Stomach smooth muscle (tissue), 2 donors: ENCODE results near the gene MYH11.
A peak's percentile ranks its signal among the peaks of the same experiment; 100 is the strongest.

Experiments used
- H3K27ac ChIP-seq: one replicate; pipeline ENCODE4 v1.7.0; 2013; ENCODE audit warnings: mild to moderate bottlenecking, low read length, inconsistent platforms
- H3K27me3 ChIP-seq, 2 donors: one replicate each; pipeline ENCODE4 v1.7.0; 2013; ENCODE audit warnings: low read length in 2 of 2; ENCODE audit not compliant: insufficient read depth in 2 of 2, control insufficient read depth in 1 of 2
- H3K36me3 ChIP-seq, 2 donors: one replicate each; pipeline ENCODE4 v1.7.0; 2013; ENCODE audit warnings: low read length in 2 of 2; ENCODE audit not compliant: control insufficient read depth in 2 of 2, insufficient read depth in 2 of 2
- H3K4me1 ChIP-seq: one replicate; pipeline ENCODE4 v1.7.0; 2013; ENCODE audit warnings: low read length; ENCODE audit not compliant: control insufficient read depth, insufficient read depth
- H3K4me3 ChIP-seq, 2 donors: one replicate each; pipeline ENCODE4 v1.7.0; 2013; ENCODE audit warnings: low read length in 2 of 2
- H3K9ac ChIP-seq, 2 donors: one replicate each; pipeline ENCODE4 v1.7.0; 2013; ENCODE audit warnings: low read length in 2 of 2, mild to moderate bottlenecking in 1 of 2
- H3K9me3 ChIP-seq, 2 donors: one replicate each; pipeline ENCODE4 v1.7.0; 2013; ENCODE audit warnings: low read length in 2 of 2; ENCODE audit not compliant: control insufficient read depth in 2 of 2
- donor health status: healthy.
- donor health status: Pancreatic carcinoma.

Gene MYH11

GRCh38 chr16:15891508-15891907 lies 34.7 kb upstream of the MYH11 start:
- Histone ChIP-seq H3K27me3 (no peaks in the 10 kb centered on the region), H3K4me3 (no peak overlapping the region), H3K27ac (no peak overlapping the region), H3K9me3 (no peaks in the 10 kb centered on the region), H3K36me3 (no peaks in the 10 kb centered on the region), H3K4me1 (peaks cover 22% of the 10 kb centered on the region), H3K9ac (no peak overlapping the region)

- H3K9me3 ChIP-seq, result no peaks in the 10 kb centered on the region
- peak within 1 kb of the TSS; percentile 91 to 96 for H3K9ac ChIP-seq
- peak within 1 kb of the TSS; percentile 97 to 100 for H3K4me3 ChIP-seq
- no peaks in the 10 kb centered on the region for H3K27me3 ChIP-seq
- no peaks in the 10 kb centered on the region for H3K36me3 ChIP-seq
- H3K27ac ChIP-seq, result peak within 1 kb of the TSS; percentile 87
- H3K4me1 ChIP-seq, result peaks cover 28% of the 10 kb centered on the region
Observed at GRCh38 chr16:15888072-15888976, 31.5 kb upstream of the MYH11 start, which contains the start of gene CEP20. CEP20 (minus strand) TSS chr16:15888603; CDS start chr16:15888585, 18 bp downstream.

GRCh38 chr16:15887283-15887682 lies 30.5 kb upstream of the MYH11 start:
- no peak overlapping the region for H3K27ac ChIP-seq
- peak overlapping the region; percentile 97 to 100 for H3K4me3 ChIP-seq
- H3K9me3 ChIP-seq, result no peaks in the 10 kb centered on the region
- H3K4me1 ChIP-seq, result peaks cover 28% of the 10 kb centered on the region
- H3K9ac ChIP-seq, result peak overlapping the region in 1 of 2 donors; percentile 91
- no peaks in the 10 kb centered on the region for H3K27me3 ChIP-seq
- H3K36me3 ChIP-seq, result no peaks in the 10 kb centered on the region

GRCh38 chr16:15886078-15886477 lies 29.2 kb upstream of the MYH11 start:
- H3K36me3 ChIP-seq, result peaks cover 0 to 8% of the 10 kb centered on the region in 2 donors
- no peak overlapping the region for H3K9ac ChIP-seq
- H3K4me3 ChIP-seq, result no peak overlapping the region
- no peak overlapping the region for H3K27ac ChIP-seq
- H3K9me3 ChIP-seq, result no peaks in the 10 kb centered on the region
- H3K27me3 ChIP-seq, result no peaks in the 10 kb centered on the region
- peaks cover 28% of the 10 kb centered on the region for H3K4me1 ChIP-seq

GRCh38 chr16:15885560-15886001 lies 28.8 kb upstream of the MYH11 start:
- Histone ChIP-seq H3K36me3 (peaks cover 1 to 8% of the 10 kb centered on the region in 2 donors), H3K27me3 (no peaks in the 10 kb centered on the region), H3K9ac (no peak overlapping the region), H3K27ac (no peak overlapping the region), H3K4me1 (peaks cover 28% of the 10 kb centered on the region), H3K4me3 (no peak overlapping the region), H3K9me3 (no peaks in the 10 kb centered on the region)

GRCh38 chr16:15882563-15882962 lies 25.7 kb upstream of the MYH11 start:
- Histone ChIP-seq H3K9ac (no peak overlapping the region), H3K4me1 (peaks cover 12% of the 10 kb centered on the region), H3K36me3 (peaks cover 9 to 11% of the 10 kb centered on the region in 2 donors), H3K9me3 (no peaks in the 10 kb centered on the region), H3K27ac (no peak overlapping the region), H3K4me3 (no peak overlapping the region), H3K27me3 (no peaks in the 10 kb centered on the region)

- Histone ChIP-seq H3K27ac (no peak overlapping the region), H3K9me3 (no peaks in the 10 kb centered on the region), H3K4me1 (peaks cover 7% of the 10 kb centered on the region), H3K4me3 (no peak overlapping the region), H3K36me3 (peaks cover 9 to 11% of the 10 kb centered on the region in 2 donors), H3K9ac (no peak overlapping the region), H3K27me3 (no peaks in the 10 kb centered on the region)
Observed at GRCh38 chr16:15881794-15882379, 25.1 kb upstream of the MYH11 start.

- Histone ChIP-seq H3K4me3 (no peak overlapping the region), H3K36me3 (peaks cover 9 to 11% of the 10 kb centered on the region in 2 donors), H3K9me3 (no peaks in the 10 kb centered on the region), H3K27me3 (no peaks in the 10 kb centered on the region), H3K9ac (no peak overlapping the region), H3K4me1 (no peaks in the 10 kb centered on the region), H3K27ac (peak overlapping the region; percentile 19)
Observed at GRCh38 chr16:15880434-15881308, 23.8 kb upstream of the MYH11 start.

GRCh38 chr16:15879255-15879811 lies 22.5 kb upstream of the MYH11 start:
- H3K27ac ChIP-seq, result peak overlapping the region; percentile 6
- H3K27me3 ChIP-seq, result no peaks in the 10 kb centered on the region
- no peaks in the 10 kb centered on the region for H3K4me1 ChIP-seq
- no peak overlapping the region for H3K4me3 ChIP-seq
- no peak overlapping the region for H3K9ac ChIP-seq
- H3K9me3 ChIP-seq, result no peaks in the 10 kb centered on the region
- H3K36me3 ChIP-seq, result peaks cover 9 to 11% of the 10 kb centered on the region in 2 donors

- no peaks in the 10 kb centered on the region for H3K4me1 ChIP-seq
- H3K36me3 ChIP-seq, result peaks cover 5 to 9% of the 10 kb centered on the region in 2 donors
- H3K9me3 ChIP-seq, result no peaks in the 10 kb centered on the region
- H3K4me3 ChIP-seq, result no peak overlapping the region
- H3K27me3 ChIP-seq, result no peaks in the 10 kb centered on the region
- H3K27ac ChIP-seq, result no peak overlapping the region
- H3K9ac ChIP-seq, result no peak overlapping the region
Observed at GRCh38 chr16:15876503-15876902, 19.7 kb upstream of the MYH11 start.
